Measurements from ENCODE around the gene TOP1. TPM values are rescaled to one million over a fixed set of nuclear protein-coding genes. Genes with fewer than 3 reads are reported as not detected.

The TOP1 gene
- total RNA-seq, 1 experiment from 2014 or later, result 16.0 TPM

- no peak overlapping the region for H3K4me3 ChIP-seq (ENCODE audit: insufficient read depth, low read depth, low read length)
- DNase-seq, result no peak
- peaks cover 87% of the 10 kb centered on the region for H3K36me3 ChIP-seq (replicated peaks; ENCODE audit: control insufficient read depth, insufficient read depth, low read length)
- H3K27me3 ChIP-seq (ENCODE audit: control insufficient read depth, insufficient read depth, low read length), result no peaks in the 10 kb centered on the region
These were observed 139.9 kb downstream of the TOP1 start for GRCh38 chr20:41168281-41169161.

- Histone ChIP-seq H3K27me3 (ENCODE audit: control insufficient read depth, insufficient read depth, low read length) (no peaks in the 10 kb centered on the region), H3K4me3 (ENCODE audit: insufficient read depth, low read depth, low read length) (no peak overlapping the region), H3K36me3 (replicated peaks; ENCODE audit: control insufficient read depth, insufficient read depth, low read length) (peaks cover 87% of the 10 kb centered on the region)
- no peak for DNase-seq
These were observed 140.6 kb downstream of the TOP1 start for GRCh38 chr20:41169162-41169690.

GRCh38 chr20:41169791-41170351 is 141.2 kb downstream of the TOP1 start:
- Histone ChIP-seq H3K27me3 (ENCODE audit: control insufficient read depth, insufficient read depth, low read length) (no peaks in the 10 kb centered on the region), H3K36me3 (replicated peaks; ENCODE audit: control insufficient read depth, insufficient read depth, low read length) (peaks cover 87% of the 10 kb centered on the region), H3K4me3 (ENCODE audit: insufficient read depth, low read depth, low read length) (no peak overlapping the region)
- no peak for DNase-seq

GRCh38 chr20:41170386-41171105 is 141.9 kb downstream of the TOP1 start:
- Histone ChIP-seq H3K36me3 (replicated peaks; ENCODE audit: control insufficient read depth, insufficient read depth, low read length) (peaks cover 86% of the 10 kb centered on the region), H3K4me3 (ENCODE audit: insufficient read depth, low read depth, low read length) (no peak overlapping the region), H3K27me3 (ENCODE audit: control insufficient read depth, insufficient read depth, low read length) (no peaks in the 10 kb centered on the region)
- no peak for DNase-seq

GRCh38 chr20:41171736-41172295 is 143.2 kb downstream of the TOP1 start:
- Histone ChIP-seq H3K4me3 (ENCODE audit: insufficient read depth, low read depth, low read length) (no peak overlapping the region), H3K36me3 (replicated peaks; ENCODE audit: control insufficient read depth, insufficient read depth, low read length) (peaks cover 76% of the 10 kb centered on the region), H3K27me3 (ENCODE audit: control insufficient read depth, insufficient read depth, low read length) (no peaks in the 10 kb centered on the region)
- DNase-seq, result peak; percentile 16

- H3K27me3 ChIP-seq (ENCODE audit: control insufficient read depth, insufficient read depth, low read length), result no peaks in the 10 kb centered on the region
- DNase-seq, result peak; percentile 48
- H3K4me3 ChIP-seq (ENCODE audit: insufficient read depth, low read depth, low read length), result no peak overlapping the region
- H3K36me3 ChIP-seq (replicated peaks; ENCODE audit: control insufficient read depth, insufficient read depth, low read length), result peaks cover 73% of the 10 kb centered on the region
These were observed 143.9 kb downstream of the TOP1 start for GRCh38 chr20:41172296-41173140.

- Histone ChIP-seq H3K36me3 (replicated peaks; ENCODE audit: control insufficient read depth, insufficient read depth, low read length) (peaks cover 69% of the 10 kb centered on the region), H3K27me3 (ENCODE audit: control insufficient read depth, insufficient read depth, low read length) (no peaks in the 10 kb centered on the region), H3K4me3 (ENCODE audit: insufficient read depth, low read depth, low read length) (no peak overlapping the region)
- peak; percentile 92 for DNase-seq
These were observed 144.6 kb downstream of the TOP1 start for GRCh38 chr20:41173161-41173721.

GRCh38 chr20:41173791-41174341 is 145.2 kb downstream of the TOP1 start:
- Histone ChIP-seq H3K27me3 (ENCODE audit: control insufficient read depth, insufficient read depth, low read length) (no peaks in the 10 kb centered on the region), H3K4me3 (ENCODE audit: insufficient read depth, low read depth, low read length) (no peak overlapping the region), H3K36me3 (replicated peaks; ENCODE audit: control insufficient read depth, insufficient read depth, low read length) (peaks cover 62% of the 10 kb centered on the region)
- no peak for DNase-seq

Other genes with a start within 250 kb of the TOP1 start
- gene PLCG1, start 108.7 kb downstream of the TOP1 start, total RNA-seq (2014; rRNA removed; shearing (Covaris generic)), result 132 and 194 TPM in 2 replicates

Measured in H7 (cell line).